Peyer's patch (tissue), 4 donors: ENCODE results near the gene MYH13. TPM values are rescaled to one million over a fixed set of nuclear protein-coding genes. Genes with fewer than 3 reads are reported as not detected.

Source experiments
- DNase-seq, 3 donors: peaks; one replicate each; pipeline ENCODE4 v3.0.0-alpha.2; 2017 to 2019
- H3K27ac ChIP-seq, 4 donors: fragments of 200-600 bp; sonication (generic); one replicate each; pipeline ENCODE4 v1.5.1; 2016 to 2019
- H3K27me3 ChIP-seq, 2 donors: fragments of 200-600 bp; sonication (generic); one replicate each; pipeline ENCODE4 v1.5.1; 2019
- H3K36me3 ChIP-seq, 3 donors: fragments of 200-600 bp; sonication (generic); one replicate each; pipeline ENCODE4 v1.5.1; 2016 to 2019
- H3K4me1 ChIP-seq, 4 donors: fragments of 200-600 bp; sonication (generic); one replicate each; pipeline ENCODE4 v1.5.1; 2016 to 2019
- H3K4me3 ChIP-seq, 4 donors: fragments of 200-600 bp; sonication (generic); 1 replicate in 3 of 4; 2 replicates in 1 of 4; pipeline ENCODE4 v1.5.1; 2016 to 2019; ENCODE audit warnings: mild to moderate bottlenecking in 1 of 4
- H3K9me3 ChIP-seq, 4 donors: fragments of 200-600 bp; sonication (generic); one replicate each; pipeline ENCODE4 v1.5.1; 2016 to 2019; ENCODE audit warnings: mild to moderate bottlenecking in 1 of 4
- POLR2A ChIP-seq, 2 donors: fragments of 450-650 bp; IDR thresholded peaks; one replicate each; pipeline ENCODE4 v1.5.1; 2017; ENCODE audit warnings: antibody characterized with exemption in 2 of 2, mild to moderate bottlenecking in 2 of 2, moderate library complexity in 2 of 2
- total RNA-seq, 4 donors: library from RNA; depleted of rRNA; stranded (reverse); fragments of >200 nt; gene quantifications; one replicate each; pipeline ENCODE4 v1.1.0, GENCODE V29; 2016
- TF ChIP-seq, protein P1 (sequence below), 6 experiments: fragments of 450-650 bp in 4 of 6; fragments of 200-600 bp in 2 of 6; sonication (generic) in 1 of 6; IDR thresholded peaks; one replicate each; pipeline ENCODE4 v1.5.1; 2017 to 2019; ENCODE audit warnings: antibody characterized with exemption in 6 of 6, mild to moderate bottlenecking in 3 of 6, moderate library complexity in 1 of 6

The MYH13 gene
- total RNA-seq, 4 donors from 2014 or later = 0.19 to 11.6 TPM; not detected in 2

DNA sequence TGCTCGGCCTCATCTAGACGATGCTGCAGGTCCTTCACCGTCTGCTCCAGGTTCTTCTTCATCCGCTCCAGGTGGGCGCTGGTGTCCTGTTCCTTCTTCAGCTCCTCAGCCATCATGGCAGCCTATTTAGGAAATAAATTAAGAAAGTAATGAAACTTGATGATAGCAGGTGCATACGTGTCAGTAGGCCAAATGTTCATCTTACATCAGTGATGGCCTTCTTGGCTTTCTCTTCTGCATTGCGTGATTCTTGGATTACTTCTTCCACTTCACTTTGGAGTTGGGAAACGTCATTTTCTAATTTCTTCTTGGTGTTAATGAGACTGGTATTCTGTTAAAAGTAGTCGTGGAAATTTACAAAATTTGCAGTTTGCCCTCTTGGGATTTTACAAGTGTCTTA lies 20.1 kb upstream of the MYH13 start:
- Histone ChIP-seq H3K4me1 (no peaks in the 10 kb centered on the region), H3K4me3 (no peak overlapping the region), H3K27me3 (no peaks in the 10 kb centered on the region), H3K27ac (no peak overlapping the region), H3K9me3 (no peaks in the 10 kb centered on the region), H3K36me3 (no peaks in the 10 kb centered on the region)
- DNase-seq = no peak
- no peak for TF ChIP-seq POLR2A (IDR thresholded peaks at IDR 0.05)
- TF ChIP-seq, protein P1, sequence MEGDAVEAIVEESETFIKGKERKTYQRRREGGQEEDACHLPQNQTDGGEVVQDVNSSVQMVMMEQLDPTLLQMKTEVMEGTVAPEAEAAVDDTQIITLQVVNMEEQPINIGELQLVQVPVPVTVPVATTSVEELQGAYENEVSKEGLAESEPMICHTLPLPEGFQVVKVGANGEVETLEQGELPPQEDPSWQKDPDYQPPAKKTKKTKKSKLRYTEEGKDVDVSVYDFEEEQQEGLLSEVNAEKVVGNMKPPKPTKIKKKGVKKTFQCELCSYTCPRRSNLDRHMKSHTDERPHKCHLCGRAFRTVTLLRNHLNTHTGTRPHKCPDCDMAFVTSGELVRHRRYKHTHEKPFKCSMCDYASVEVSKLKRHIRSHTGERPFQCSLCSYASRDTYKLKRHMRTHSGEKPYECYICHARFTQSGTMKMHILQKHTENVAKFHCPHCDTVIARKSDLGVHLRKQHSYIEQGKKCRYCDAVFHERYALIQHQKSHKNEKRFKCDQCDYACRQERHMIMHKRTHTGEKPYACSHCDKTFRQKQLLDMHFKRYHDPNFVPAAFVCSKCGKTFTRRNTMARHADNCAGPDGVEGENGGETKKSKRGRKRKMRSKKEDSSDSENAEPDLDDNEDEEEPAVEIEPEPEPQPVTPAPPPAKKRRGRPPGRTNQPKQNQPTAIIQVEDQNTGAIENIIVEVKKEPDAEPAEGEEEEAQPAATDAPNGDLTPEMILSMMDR (IDR thresholded peaks at IDR 0.05) = no peak

DNA sequence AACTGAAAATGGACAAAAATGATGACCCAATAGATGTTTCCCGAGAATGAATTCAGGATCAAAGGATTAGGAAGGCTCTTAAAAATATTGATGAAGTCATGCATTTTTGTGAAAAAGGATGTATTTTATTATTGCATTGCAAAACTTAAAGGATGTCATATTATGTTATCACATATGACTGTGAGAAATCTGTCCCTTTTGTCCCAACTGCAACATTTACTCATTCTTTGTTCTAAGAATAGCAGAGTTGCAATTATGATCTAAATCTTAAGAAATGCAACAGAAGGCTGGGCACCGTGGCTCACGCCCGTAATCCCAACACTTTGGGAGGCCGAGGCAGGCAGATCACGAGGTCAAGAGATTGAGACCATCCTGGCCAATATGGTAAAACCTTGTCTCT lies 13.1 kb upstream of the MYH13 start:
- TF ChIP-seq, protein P1 (IDR thresholded peaks at IDR 0.05) = no peak
- no peak for TF ChIP-seq POLR2A (IDR thresholded peaks at IDR 0.05)
- Histone ChIP-seq H3K9me3 (no peaks in the 10 kb centered on the region), H3K27ac (no peak overlapping the region), H3K4me3 (no peak overlapping the region), H3K27me3 (no peaks in the 10 kb centered on the region), H3K36me3 (no peaks in the 10 kb centered on the region), H3K4me1 (no peaks in the 10 kb centered on the region)
- no peak for DNase-seq

DNA sequence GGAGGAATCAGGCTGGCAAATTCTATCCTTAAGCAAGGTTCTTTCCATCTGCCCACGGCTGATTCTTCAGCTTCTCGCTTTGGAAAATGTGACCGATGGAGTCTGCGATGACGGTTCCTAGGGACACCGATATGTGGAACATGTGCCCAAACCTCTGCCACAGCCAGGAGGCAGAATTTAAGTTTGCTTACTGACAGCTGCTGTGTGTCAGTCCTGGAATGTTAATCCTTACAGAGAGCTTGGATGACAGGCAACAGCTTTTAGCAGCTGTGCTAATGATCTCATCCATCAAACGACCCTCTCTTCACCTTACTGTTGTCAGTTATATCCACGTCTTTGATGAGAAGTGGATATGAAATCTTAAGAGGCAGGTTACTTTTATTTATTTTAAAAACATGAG lies 11.4 kb upstream of the MYH13 start:
- Histone ChIP-seq H3K4me1 (no peaks in the 10 kb centered on the region), H3K4me3 (no peak overlapping the region), H3K27me3 (no peaks in the 10 kb centered on the region), H3K9me3 (no peaks in the 10 kb centered on the region), H3K36me3 (no peaks in the 10 kb centered on the region), H3K27ac (no peak overlapping the region)
- TF ChIP-seq POLR2A (IDR thresholded peaks at IDR 0.05) = no peak
- TF ChIP-seq, protein P1 (IDR thresholded peaks at IDR 0.05) = no peak
- DNase-seq = no peak

DNA sequence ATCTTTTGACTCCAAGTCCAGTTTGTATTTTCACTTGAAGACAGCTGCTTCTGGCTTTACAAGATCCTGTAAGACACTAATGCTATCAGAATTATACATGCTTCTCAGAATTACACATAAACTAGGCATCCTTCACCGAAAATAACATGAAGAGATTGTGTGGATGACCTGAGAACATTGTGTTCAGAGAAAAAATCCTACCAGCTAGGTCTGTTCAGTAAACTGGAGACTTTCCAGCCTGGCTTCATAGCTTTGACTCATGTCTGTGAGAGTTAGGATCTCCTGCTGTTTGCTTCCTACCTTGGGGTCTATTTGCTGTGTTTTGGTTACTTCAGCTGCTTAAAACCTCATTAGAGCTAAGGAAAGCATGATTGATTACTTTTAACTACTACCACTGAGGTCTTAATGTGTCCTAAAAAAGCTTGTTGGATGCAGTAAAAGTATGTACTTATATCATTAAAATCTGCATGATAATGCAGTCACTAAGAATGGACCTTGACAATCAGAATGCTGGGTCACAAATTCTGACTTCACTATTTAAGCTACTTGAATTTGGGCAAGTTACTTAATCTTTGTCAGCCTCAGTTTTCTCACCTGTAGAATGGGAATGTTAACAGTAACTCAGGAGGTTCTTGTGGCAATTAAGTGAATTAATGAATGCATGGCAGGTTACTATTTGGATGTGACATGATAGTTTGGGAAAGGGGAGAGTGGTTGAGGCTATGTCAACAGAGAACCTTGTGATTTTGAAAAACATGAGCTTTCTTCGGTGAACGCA lies 8.0 kb upstream of the MYH13 start:
- Histone ChIP-seq H3K27me3 (no peaks in the 10 kb centered on the region), H3K36me3 (no peaks in the 10 kb centered on the region), H3K4me1 (no peaks in the 10 kb centered on the region), H3K9me3 (no peaks in the 10 kb centered on the region), H3K4me3 (no peak overlapping the region), H3K27ac (no peak overlapping the region)
- DNase-seq = no peak
- TF ChIP-seq, protein P1 (IDR thresholded peaks at IDR 0.05) = no peak
- no peak for TF ChIP-seq POLR2A (IDR thresholded peaks at IDR 0.05)

DNA sequence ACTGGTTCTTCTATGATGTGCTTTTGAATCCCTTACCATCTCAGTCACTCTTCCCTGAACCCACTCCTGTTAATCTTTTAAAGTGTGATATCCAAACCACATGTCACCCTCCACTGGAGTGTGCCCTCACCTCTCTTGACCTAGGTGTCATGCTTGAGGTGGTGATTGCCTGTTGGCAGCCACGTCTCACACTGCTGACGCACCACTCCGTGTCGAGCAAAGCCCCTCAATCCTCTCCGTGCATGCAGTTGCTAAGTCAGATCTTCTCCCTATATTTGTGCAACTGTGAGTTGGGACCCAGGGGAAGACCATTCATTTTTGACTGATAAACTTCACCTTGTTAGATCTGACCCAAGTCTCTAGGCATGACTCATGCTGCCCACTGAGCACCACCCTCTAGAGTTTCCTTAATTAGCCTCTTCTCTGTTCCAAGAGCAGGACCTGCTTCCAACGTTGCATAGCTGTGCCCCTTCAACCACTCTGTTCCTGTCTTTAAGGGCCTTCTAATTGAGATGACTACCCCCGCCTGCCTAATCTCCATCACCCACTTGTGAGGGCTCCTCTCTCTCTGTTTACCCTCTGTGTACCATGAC lies 2.7 kb downstream of the MYH13 start:
- no peak for TF ChIP-seq POLR2A (IDR thresholded peaks at IDR 0.05)
- TF ChIP-seq, protein P1 (IDR thresholded peaks at IDR 0.05) = no peak
- H3K27ac ChIP-seq = no peak overlapping the region
- H3K4me1 ChIP-seq = no peaks in the 10 kb centered on the region
- no peak for DNase-seq
- H3K9me3 ChIP-seq = no peaks in the 10 kb centered on the region
- no peak overlapping the region for H3K4me3 ChIP-seq
- no peaks in the 10 kb centered on the region for H3K27me3 ChIP-seq
- H3K36me3 ChIP-seq = no peaks in the 10 kb centered on the region
